Measurements from ENCODE around the gene LRRTM4. TPM values are rescaled to one million over a fixed set of nuclear protein-coding genes. Genes with fewer than 3 reads are reported as not detected.

LRRTM4 gene
- polyA plus RNA-seq, 1 donor, result 1.4 TPM

DNA sequence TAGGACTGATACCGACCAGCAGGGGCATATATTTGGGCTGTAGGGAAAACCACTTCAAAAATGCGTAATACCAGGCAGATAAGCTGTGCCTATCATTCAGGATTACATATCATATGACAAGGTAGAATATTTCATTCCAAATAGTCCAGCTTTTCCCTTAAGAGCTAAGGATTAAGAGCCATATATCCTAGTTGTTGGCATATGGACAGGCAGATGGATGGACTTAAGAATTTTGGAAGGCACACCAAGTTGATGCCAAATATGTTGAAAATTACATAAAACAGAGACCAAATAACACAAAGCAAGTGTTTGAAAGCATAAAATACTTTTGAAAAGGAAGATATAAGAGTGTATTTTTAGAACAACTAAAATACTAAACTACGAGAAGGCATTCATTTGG lies 52.1 kb downstream of the LRRTM4 start:
- no peak for DNase-seq

DNA sequence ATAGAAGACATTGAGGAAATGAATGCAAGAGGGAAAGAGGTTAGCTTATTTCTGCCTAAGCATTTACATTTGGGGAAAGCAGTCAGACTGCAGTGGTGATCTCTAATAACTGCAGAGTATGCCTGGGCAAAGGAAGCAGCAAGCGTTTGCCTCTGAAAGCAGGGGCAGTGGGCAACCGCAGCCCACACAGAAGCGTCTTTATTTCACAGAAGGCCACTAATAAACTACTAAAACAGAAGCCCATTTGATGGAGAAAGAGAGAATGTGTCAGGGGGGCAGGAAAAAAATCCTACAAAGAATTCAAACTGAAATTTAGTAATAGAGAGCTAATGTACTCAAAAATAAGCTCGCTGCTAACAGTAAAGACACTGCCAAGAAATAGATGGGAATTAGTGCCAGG lies 53.1 kb downstream of the LRRTM4 start:
- no peak for DNase-seq

DNA sequence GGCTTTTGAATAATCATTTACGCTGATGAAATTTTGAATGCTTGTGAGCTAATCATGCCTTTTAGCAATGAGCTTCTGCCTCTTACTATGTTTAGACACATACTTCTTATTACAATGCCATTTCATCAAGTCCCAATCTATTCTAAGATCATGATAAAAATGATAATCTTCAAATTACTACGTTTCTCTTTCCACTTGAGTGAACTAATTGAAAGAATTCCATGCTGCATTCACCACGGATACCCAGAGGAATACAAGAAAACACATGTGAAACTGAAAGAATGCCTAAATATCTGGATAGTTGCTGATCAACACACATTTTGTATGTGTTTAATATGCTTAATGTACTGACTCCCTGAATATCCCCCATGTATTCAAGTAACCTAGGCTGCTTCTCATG lies 62.3 kb downstream of the LRRTM4 start:
- DNase-seq, result no peak

- no peak for DNase-seq
These were observed 64.0 kb downstream of the LRRTM4 start for GRCh38 chr2:77458216-77458615.

GRCh38 chr2:77457665-77458064 lies 64.5 kb downstream of the LRRTM4 start:
- DNase-seq, result no peak

DNA sequence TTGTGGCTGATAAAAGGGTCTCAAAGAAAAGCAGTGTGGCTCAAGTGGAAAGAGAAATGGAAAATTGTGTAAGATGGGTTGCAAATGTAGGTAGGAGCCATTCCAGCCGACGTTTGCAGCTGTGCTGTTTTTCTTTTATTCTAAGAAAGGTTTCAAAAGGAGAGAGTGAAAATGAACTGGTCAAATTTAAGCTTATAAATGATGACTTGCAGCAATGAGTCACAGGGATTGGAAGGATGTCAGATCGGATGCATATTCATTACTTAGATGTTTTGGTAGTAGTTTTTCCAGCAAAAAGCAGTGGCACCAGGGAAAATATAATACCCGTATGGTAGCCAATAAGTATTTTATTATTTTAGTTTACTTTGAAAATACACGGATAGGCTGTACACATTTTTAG lies 79.1 kb downstream of the LRRTM4 start:
- DNase-seq, result no peak

DNA sequence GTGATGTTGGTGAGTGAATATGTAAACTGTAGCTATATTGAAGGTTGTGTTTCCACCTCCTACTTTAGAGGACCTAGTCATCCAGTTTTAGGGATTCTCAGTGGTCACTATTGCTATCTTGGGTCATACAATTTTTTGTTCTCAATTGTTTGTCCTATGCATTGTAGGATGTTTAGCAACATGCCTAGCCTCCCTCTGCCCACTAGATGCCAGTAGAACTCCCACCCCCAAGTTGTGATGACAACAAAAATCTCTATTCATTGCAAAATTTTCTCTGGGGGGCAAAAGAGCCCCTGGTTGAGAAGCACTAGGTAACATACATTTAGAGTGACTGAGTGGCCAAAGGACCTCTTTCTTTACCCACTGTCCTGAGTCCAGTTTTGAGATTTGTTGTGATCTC lies 87.3 kb downstream of the LRRTM4 start:
- no peak for DNase-seq

- peak; percentile 1 for DNase-seq
These were observed 93.2 kb downstream of the LRRTM4 start for GRCh38 chr2:77428946-77429345.

- no peak for DNase-seq
These were observed 100.2 kb downstream of the LRRTM4 start for GRCh38 chr2:77421971-77422370.

DNA sequence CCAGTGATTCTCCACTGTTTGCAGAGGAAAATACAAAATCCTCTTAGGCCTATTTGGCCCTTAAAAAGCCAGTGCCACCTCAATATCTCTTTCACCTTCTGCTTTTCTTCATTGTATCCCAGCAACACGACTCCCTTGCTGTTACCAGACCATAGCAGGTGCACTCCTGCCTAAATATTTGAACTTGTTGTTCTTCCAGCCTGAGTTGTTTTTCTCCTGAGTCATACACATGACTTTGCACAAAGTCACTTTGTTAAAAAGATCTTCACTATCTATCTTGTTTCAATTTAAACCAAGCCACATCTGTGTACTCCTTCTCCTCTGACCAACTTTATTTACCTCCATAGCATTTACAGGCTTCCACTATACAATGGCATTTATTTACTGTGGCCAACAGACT lies 103.6 kb downstream of the LRRTM4 start:
- DNase-seq, result no peak

DNA sequence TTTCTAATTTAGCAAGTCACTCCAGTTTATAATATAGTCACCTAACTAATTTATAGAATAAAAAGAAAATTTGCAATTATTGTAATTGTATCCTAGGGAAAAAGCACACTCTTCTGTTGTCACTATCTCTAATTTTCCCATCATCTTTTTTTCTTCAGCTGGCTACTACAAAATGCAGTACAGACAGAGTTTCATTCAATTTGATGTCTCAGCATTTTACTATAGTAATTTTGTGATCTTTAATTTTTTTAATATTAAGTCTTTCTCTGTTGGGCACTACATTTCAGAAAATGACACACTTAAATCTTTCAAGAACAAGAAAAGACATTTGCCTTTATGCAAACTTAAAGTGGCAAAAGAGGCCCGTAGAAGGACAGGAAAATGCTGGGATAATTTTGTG lies 118.0 kb downstream of the LRRTM4 start:
- DNase-seq, result no peak

DNA sequence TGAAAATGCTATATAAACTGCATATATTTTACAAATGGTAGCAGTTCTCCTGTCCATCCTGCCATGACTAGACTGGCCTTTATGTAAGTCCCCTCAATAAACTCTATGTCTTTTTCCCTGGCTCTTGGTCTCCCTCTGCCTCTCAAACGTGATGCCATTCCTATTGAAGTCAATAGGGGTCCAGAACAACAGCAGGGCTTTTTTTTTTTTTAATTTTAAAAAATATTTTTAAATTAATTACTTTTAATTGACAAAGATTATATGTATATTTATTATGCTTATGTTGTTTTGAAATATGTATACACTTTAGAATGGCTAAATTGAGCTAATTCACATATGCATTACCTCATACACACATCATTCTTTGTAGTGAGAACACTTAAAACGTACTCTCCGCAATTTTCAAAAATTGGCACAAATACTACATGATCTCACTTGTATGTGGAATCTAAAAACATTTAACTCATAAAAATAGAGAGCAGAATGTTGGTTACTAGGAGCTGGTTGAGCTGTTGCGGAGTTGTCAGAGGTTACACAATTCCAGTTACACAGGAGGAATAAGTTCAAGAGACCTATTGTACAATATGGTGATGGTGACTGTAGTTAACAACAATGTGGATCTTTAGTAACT lies 123.1 kb downstream of the LRRTM4 start:
- no peak for DNase-seq

- DNase-seq, result no peak
These were observed 124.4 kb downstream of the LRRTM4 start for GRCh38 chr2:77397763-77398162.

- DNase-seq, result no peak
These were observed 127.2 kb downstream of the LRRTM4 start for GRCh38 chr2:77395011-77395410.

DNA sequence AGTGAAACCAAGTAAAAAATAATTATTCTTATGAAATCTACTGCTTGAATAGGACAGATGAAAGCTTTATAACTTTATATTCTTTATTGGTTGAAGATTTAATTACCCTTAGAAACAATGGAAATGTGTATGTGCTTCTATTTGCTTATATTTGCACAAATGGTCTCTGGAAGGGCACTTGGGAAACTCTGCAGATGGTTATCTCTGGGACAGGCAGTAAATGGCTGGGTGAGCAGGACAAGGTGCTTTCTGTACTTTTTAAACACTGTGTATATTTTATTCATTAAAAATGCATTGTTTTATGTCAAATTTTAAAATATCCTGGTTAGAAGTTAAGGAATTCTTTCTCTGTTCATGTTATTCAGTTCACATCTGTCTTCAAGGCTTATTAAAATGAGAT lies 131.1 kb downstream of the LRRTM4 start:
- DNase-seq, result no peak

GRCh38 chr2:77387324-77387723 lies 134.9 kb downstream of the LRRTM4 start:
- DNase-seq, result no peak

DNA sequence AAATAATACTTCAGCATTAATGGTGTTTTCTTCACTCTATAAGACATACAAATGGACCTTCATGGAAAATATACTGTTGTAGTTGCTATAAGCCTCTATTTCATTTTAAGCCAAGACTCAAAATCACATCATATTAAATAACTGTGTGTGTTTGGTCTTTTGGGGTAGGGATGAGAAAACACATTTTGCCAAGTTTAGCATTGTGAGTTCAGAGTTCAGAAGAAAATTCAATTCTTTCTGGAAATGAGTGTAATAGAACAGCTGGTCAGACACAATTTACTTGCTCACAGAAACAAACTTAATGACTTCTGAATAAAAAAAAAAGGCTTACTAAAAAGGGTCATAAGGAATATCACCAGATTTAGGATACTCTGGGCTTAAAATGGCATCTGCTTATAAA lies 149.5 kb downstream of the LRRTM4 start:
- no peak for DNase-seq

GRCh38 chr2:77370511-77370910 lies 151.7 kb downstream of the LRRTM4 start:
- no peak for DNase-seq

GRCh38 chr2:77363277-77363676 lies 158.9 kb downstream of the LRRTM4 start:
- no peak for DNase-seq

DNA sequence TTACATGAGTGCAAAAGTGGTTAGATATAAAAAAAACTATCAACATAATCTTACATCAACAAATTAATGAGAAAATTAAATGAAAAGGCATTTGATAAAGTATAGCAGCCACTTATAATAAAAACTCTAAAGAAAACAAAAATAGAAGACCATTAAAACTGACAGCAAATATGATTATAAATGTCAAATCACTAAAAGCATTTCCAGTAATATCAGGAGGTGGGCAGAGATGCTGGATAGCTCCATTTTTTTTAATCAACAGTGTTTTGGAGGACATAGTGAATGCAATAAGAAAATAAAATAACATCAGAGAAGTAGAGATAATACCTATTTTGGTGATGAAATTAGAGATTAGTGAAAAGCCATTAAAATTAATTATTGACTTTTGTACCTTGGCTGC lies 173.4 kb downstream of the LRRTM4 start:
- DNase-seq, result no peak

GRCh38 chr2:77336013-77336412 lies 186.2 kb downstream of the LRRTM4 start:
- no peak for DNase-seq

- no peak for DNase-seq
These were observed 193.8 kb downstream of the LRRTM4 start for GRCh38 chr2:77328134-77328931.

DNA sequence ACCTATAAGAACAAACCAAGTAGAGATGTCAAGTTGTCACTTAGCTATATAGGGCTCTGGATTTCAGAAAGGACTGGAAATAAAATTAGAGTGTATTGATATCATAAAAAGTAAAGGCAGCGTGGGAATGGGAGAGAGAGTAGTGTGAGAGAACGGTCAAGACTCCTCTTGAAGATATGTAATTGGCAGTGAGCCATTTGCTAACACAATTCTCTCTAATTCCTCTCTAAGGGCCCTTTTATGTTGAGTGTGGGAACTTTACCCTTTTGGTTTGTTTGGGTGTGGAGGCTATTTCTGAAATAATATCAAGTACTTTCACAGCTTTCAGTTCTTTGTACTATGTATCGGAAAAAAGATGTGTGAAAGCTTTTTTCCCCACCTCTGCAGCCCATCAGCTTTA lies 196.8 kb downstream of the LRRTM4 start:
- DNase-seq, result no peak

GRCh38 chr2:77322431-77322830 lies 199.7 kb downstream of the LRRTM4 start:
- no peak for DNase-seq

All from left kidney (tissue), 2 donors.